ENCODE data around the gene AKT2. TPM values are rescaled to one million over a fixed set of nuclear protein-coding genes. Genes with fewer than 3 reads are reported as not detected.

The AKT2 gene
- total RNA-seq, 1 experiment from 2014 or later = 149 TPM

DNA sequence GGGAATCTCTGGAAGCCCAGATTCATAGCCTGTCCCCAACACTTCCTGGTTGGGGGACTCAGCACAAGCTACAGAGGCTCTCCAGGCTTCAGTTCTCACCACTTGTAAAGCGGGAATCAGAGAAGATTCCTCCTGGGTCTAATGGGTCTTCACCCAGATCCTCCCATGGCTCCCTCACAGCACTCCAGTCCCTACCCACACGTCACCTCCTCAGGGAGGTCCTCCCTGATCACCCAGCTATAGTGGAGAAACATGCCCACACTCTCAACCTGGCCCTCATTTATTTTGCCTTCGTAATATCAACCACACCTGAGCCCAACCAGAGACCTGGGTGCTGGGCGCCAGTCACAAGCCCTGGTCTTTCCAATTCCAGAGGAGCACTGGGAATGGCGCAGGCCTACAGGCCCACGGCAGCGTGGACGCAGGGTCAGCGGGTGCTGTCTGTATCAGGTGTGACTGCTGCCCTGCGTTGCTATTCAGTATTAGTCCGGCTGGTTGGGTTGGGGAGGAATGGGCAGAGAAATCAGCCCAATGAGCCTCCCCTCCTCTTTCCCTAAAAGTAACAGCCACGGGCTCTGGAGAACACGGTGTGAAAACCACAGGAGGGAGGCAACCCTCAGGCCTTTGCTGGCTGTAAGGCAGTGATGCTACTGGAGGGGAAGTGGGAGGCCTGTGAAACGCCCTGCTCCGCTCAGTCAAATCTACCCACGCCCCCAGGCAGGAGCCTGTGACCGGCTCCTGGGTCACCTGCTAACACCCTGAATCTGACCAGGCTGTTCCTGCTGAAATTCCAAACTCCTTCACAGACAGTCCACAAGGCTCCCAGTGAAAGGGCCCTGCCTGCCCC is 5.2 kb downstream of the AKT2 start:
- DNase-seq = no peak

DNA sequence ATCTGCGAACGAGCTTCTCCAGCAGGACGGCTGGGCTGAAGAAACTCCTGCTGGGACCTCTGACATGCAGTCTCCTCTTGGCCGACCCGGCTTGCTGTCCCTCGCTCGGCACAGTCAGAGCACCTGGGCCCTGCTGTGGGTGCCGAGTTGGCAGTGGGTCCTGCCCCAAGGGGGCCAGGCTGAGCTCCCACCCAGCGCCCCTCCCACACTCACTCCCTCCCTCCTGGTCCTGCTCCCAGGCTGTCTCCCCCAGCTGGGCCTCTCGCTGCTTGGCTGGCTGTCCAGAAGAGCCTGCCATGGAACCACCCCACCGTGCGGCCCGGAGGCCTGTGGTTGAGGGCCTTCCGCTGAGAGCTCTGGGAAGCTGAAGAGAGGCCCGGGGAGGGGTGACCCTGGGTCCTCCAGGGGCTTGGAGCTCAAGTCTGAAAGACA is 6.0 kb downstream of the AKT2 start:
- DNase-seq = no peak
- Histone ChIP-seq H3K4me3 (no peak overlapping the region), H2AFZ (no peak overlapping the region), H3K9me2 (ENCODE audit: insufficient read depth) (no peaks in the 10 kb centered on the region), H3K4me2 (no peak overlapping the region), H3K27me3 (ENCODE audit: insufficient read depth, low read depth) (no peaks in the 10 kb centered on the region), H3K27ac (no peak overlapping the region), H3K4me1 (replicated peaks; ENCODE audit: insufficient read depth) (peaks cover 11% of the 10 kb centered on the region; the same call in 1 of the 2 replicates), H3K36me3 (ENCODE audit: low read depth) (peaks cover 4% of the 10 kb centered on the region; the same call in 1 of the 2 replicates), H3K9me3 (ENCODE audit: insufficient read depth, low read depth) (no peaks in the 10 kb centered on the region), H3F3A (ENCODE audit: insufficient read depth, low read depth) (no peaks in the 10 kb centered on the region), H4K20me1 (ENCODE audit: insufficient read depth) (peaks cover 54% of the 10 kb centered on the region), H3K79me2 (ENCODE audit: low read depth) (peaks cover 93% of the 10 kb centered on the region)
- POLR2A ChIA-PET (ENCODE audit: unreplicated experiment) = no interaction called here
- TF ChIP-seq EZH2 (IDR thresholded peaks at IDR 0.05; ENCODE audit: low read depth) = no peak
- TF ChIP-seq, protein P1, sequence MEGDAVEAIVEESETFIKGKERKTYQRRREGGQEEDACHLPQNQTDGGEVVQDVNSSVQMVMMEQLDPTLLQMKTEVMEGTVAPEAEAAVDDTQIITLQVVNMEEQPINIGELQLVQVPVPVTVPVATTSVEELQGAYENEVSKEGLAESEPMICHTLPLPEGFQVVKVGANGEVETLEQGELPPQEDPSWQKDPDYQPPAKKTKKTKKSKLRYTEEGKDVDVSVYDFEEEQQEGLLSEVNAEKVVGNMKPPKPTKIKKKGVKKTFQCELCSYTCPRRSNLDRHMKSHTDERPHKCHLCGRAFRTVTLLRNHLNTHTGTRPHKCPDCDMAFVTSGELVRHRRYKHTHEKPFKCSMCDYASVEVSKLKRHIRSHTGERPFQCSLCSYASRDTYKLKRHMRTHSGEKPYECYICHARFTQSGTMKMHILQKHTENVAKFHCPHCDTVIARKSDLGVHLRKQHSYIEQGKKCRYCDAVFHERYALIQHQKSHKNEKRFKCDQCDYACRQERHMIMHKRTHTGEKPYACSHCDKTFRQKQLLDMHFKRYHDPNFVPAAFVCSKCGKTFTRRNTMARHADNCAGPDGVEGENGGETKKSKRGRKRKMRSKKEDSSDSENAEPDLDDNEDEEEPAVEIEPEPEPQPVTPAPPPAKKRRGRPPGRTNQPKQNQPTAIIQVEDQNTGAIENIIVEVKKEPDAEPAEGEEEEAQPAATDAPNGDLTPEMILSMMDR (conservative IDR thresholded peaks at IDR 0.05) = no peak
- BruUV-seq (replicated peaks) = no TSS peak
- intact Hi-C loops (cut with micrococcal nuclease; ENCODE audit: unreplicated experiment) = no loop called here
- CTCF ChIA-PET = no interaction called here

More for the DNA sequence above, 5.2 kb downstream of the AKT2 start:
- Histone ChIP-seq H3K4me3 (no peak overlapping the region), H2AFZ (no peak overlapping the region), H3K27ac (no peak overlapping the region), H3K4me1 (replicated peaks; ENCODE audit: insufficient read depth) (peaks cover 13% of the 10 kb centered on the region; the same call in 1 of the 2 replicates), H3K79me2 (ENCODE audit: low read depth) (peaks cover 93% of the 10 kb centered on the region), H3K9me2 (ENCODE audit: insufficient read depth) (no peaks in the 10 kb centered on the region), H3K4me2 (no peak overlapping the region), H4K20me1 (ENCODE audit: insufficient read depth) (peaks cover 49% of the 10 kb centered on the region), H3K27me3 (ENCODE audit: insufficient read depth, low read depth) (no peaks in the 10 kb centered on the region), H3F3A (ENCODE audit: insufficient read depth, low read depth) (no peaks in the 10 kb centered on the region), H3K36me3 (ENCODE audit: low read depth) (peaks cover 4% of the 10 kb centered on the region; the same call in 1 of the 2 replicates), H3K9me3 (ENCODE audit: insufficient read depth, low read depth) (no peaks in the 10 kb centered on the region)
- POLR2A ChIA-PET (ENCODE audit: unreplicated experiment) = no interaction called here
- BruUV-seq (replicated peaks) = no TSS peak
- intact Hi-C loops (cut with micrococcal nuclease; ENCODE audit: unreplicated experiment) = no loop called here
- TF ChIP-seq, protein P1 (conservative IDR thresholded peaks at IDR 0.05) = no peak
- TF ChIP-seq EZH2 (IDR thresholded peaks at IDR 0.05; ENCODE audit: low read depth) = no peak
- CTCF ChIA-PET = interaction anchor here (0.5 to 0.6 kb wide), 3 partner anchors 24 to 310 kb away, joined by 3 to 9 read pairs (median 4); no protein-coding TSS in a partner anchor

DNA sequence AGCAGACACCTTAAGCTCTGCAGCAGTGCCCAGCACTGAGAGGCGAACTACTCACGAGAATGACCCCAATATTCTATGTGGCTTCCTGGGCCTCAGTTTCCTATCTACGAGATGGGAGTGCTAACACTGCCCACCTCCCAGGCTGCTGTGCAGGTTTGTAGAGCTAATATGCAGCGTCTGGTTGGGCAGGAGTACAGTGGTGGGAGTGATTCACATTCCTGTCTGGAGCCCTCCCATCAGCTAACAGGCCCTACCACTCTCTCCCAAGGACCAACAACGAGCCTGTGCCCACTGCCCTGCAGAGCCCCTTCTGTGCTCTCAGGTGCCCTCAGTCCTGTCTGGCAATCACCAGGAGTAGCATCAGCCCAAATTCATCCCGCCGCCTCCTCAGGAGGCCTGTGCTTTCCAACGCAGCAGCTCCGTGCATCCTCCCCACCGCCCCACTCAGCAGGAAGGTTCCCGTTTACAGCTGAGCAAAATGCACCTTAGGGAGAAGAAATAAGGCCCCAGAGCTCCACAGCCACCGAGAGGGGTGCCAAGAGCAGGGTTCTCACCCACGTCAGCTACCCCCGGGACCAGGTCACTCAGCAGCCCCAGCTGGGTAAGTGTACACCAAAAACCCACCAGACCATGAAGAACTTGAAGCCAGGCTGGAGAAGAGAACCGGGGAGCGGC is 6.6 kb downstream of the AKT2 start:
- BruUV-seq (replicated peaks) = no TSS peak
- Histone ChIP-seq H4K20me1 (ENCODE audit: insufficient read depth) (peaks cover 58% of the 10 kb centered on the region), H3K36me3 (ENCODE audit: low read depth) (peaks cover 4% of the 10 kb centered on the region; the same call in 1 of the 2 replicates), H2AFZ (no peak overlapping the region), H3K9me3 (ENCODE audit: insufficient read depth, low read depth) (no peaks in the 10 kb centered on the region), H3K4me1 (replicated peaks; ENCODE audit: insufficient read depth) (peaks cover 5% of the 10 kb centered on the region; the same call in 1 of the 2 replicates), H3K27me3 (ENCODE audit: insufficient read depth, low read depth) (no peaks in the 10 kb centered on the region), H3K79me2 (ENCODE audit: low read depth) (peaks cover 92% of the 10 kb centered on the region), H3K27ac (no peak overlapping the region), H3K9me2 (ENCODE audit: insufficient read depth) (no peaks in the 10 kb centered on the region), H3F3A (ENCODE audit: insufficient read depth, low read depth) (no peaks in the 10 kb centered on the region), H3K4me2 (no peak overlapping the region), H3K4me3 (no peak overlapping the region)
- CTCF ChIA-PET = interaction anchor here (0.9 kb wide), 1 partner anchor 27 kb away, joined by 3 read pairs; no protein-coding TSS in a partner anchor
- intact Hi-C loops (cut with micrococcal nuclease; ENCODE audit: unreplicated experiment) = no loop called here
- POLR2A ChIA-PET (ENCODE audit: unreplicated experiment) = interaction anchor here (0.6 kb wide), 1 partner anchor 53 kb away, joined by 7 read pairs; no protein-coding TSS in a partner anchor
- DNase-seq = no peak
- TF ChIP-seq, protein P1 (conservative IDR thresholded peaks at IDR 0.05) = no peak
- TF ChIP-seq EZH2 (IDR thresholded peaks at IDR 0.05; ENCODE audit: low read depth) = no peak

All from PC-9 (cell line).